Right atrium auricular region (tissue), 2 donors: ENCODE measurements around the gene FAM237B. TPM values are rescaled to one million over a fixed set of nuclear protein-coding genes. Genes with fewer than 3 reads are reported as not detected.
A peak's percentile ranks its signal among the peaks of the same experiment; 100 is the strongest.
"Not testable (repeated sequence)": the region's sequence is repeated elsewhere in the genome, so short reads cannot be mapped to it uniquely, and the experiment has no call there.

ENCODE experiments used
- DNase-seq: peaks from one replicate; pipeline ENCODE4 v3.0.0-alpha.2; 2019; ENCODE audit warnings: low spot score
- H3K27ac ChIP-seq, 2 donors: fragments of 200-600 bp; sonication (generic); 1 replicate in 1 of 2; 2 replicates in 1 of 2; pipeline ENCODE4 v1.5.1; 2016 to 2019
- H3K27me3 ChIP-seq, 2 donors: fragments of 200-600 bp; sonication (generic); one replicate each; pipeline versions ENCODE4 v1.5.1 to v1.6.0; 2017 to 2019
- H3K36me3 ChIP-seq: fragments of 200-600 bp; sonication (generic); one replicate; pipeline ENCODE4 v1.5.1; 2016
- H3K4me1 ChIP-seq, 2 donors: fragments of 200-600 bp; sonication (generic); one replicate each; pipeline versions ENCODE4 v1.5.1 to v1.6.0; 2017 to 2019
- H3K4me3 ChIP-seq, 2 donors: fragments of 200-600 bp; sonication (generic); 1 replicate in 1 of 2; 2 replicates in 1 of 2; pipeline ENCODE4 v1.5.1; 2017 to 2019; ENCODE audit warnings: mild to moderate bottlenecking in 1 of 2, moderate library complexity in 1 of 2
- H3K9me3 ChIP-seq, 2 donors: fragments of 200-600 bp; sonication (generic); one replicate each; pipeline ENCODE4 v1.5.1; 2019
- total RNA-seq, 2 donors: library from RNA; depleted of rRNA; stranded (reverse); fragments of >200 nt; gene quantifications; one replicate each; pipeline ENCODE4 v1.1.0, GENCODE V29; 2016
- TF ChIP-seq, protein P1 (sequence below), 2 donors: fragments of 200-600 bp; sonication (generic); IDR thresholded peaks; one replicate each; pipeline ENCODE4 v1.5.1; 2019; ENCODE audit warnings: antibody characterized with exemption in 2 of 2

Gene FAM237B
- total RNA-seq, 2 donors from 2014 or later, result not detected

DNA sequence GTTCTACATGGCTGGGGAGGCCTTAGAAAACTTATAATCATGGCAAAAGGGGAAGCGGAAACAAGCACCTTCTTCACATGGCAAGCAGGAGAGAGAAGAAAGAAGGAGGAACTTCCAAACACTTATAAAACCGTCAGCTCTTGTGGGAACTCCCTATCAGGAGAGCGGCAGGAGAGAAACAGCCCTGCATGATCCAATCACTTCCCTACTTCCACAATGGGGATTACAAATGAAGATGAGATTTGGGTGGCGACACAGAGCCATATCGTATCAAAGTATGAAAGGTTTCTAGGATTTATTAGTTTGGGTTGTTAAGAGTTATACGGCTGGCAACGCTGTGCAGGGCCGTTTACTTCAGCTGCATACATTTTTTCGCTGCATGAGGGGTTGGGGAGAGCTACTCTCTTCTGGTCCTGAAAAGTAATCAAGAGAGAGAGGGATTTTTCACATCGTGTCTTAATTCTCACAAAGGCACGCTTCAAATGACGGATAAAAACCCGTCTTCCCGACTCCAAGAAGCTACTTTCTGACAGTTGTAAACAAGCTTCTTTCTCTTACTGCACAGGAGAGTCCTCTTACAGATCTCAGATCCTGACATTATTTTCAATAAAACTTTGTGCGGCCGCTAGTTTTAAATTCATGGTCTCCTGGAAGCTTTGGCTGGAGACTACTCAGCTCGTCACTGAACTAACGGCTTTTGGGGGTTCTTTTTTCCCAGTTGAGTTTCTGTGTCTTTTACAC lies 24.7 kb upstream of the FAM237B start:
- TF ChIP-seq, protein P1, sequence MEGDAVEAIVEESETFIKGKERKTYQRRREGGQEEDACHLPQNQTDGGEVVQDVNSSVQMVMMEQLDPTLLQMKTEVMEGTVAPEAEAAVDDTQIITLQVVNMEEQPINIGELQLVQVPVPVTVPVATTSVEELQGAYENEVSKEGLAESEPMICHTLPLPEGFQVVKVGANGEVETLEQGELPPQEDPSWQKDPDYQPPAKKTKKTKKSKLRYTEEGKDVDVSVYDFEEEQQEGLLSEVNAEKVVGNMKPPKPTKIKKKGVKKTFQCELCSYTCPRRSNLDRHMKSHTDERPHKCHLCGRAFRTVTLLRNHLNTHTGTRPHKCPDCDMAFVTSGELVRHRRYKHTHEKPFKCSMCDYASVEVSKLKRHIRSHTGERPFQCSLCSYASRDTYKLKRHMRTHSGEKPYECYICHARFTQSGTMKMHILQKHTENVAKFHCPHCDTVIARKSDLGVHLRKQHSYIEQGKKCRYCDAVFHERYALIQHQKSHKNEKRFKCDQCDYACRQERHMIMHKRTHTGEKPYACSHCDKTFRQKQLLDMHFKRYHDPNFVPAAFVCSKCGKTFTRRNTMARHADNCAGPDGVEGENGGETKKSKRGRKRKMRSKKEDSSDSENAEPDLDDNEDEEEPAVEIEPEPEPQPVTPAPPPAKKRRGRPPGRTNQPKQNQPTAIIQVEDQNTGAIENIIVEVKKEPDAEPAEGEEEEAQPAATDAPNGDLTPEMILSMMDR (IDR thresholded peaks at IDR 0.05), result no peak
- peaks cover 0 to 19% of the 10 kb centered on the region in 2 donors for H3K4me1 ChIP-seq
- peak overlapping the region; percentile 79 to 84 for H3K27ac ChIP-seq
- H3K27me3 ChIP-seq, result no peaks in the 10 kb centered on the region
- peak overlapping the region; percentile 57 to 67 for H3K4me3 ChIP-seq
- no peaks in the 10 kb centered on the region for H3K9me3 ChIP-seq
- DNase-seq, result no peak
- no peaks in the 10 kb centered on the region for H3K36me3 ChIP-seq

- Histone ChIP-seq H3K27me3 (no peaks in the 10 kb centered on the region), H3K4me3 (no peak overlapping the region), H3K9me3 (no peaks in the 10 kb centered on the region), H3K36me3 (no peaks in the 10 kb centered on the region), H3K4me1 (peaks cover 0 to 19% of the 10 kb centered on the region in 2 donors), H3K27ac (no peak overlapping the region)
- TF ChIP-seq, protein P1 (IDR thresholded peaks at IDR 0.05), result no peak
- DNase-seq, result no peak
Measured at GRCh38 chr7:90345016-90345415, 23.9 kb upstream of the FAM237B start.

GRCh38 chr7:90337106-90337505 lies 16.0 kb upstream of the FAM237B start:
- Histone ChIP-seq H3K9me3 (no peaks in the 10 kb centered on the region), H3K4me3 (no peak overlapping the region), H3K27ac (no peak overlapping the region), H3K27me3 (no peaks in the 10 kb centered on the region), H3K36me3 (no peaks in the 10 kb centered on the region), H3K4me1 (no peaks in the 10 kb centered on the region)
- TF ChIP-seq, protein P1 (IDR thresholded peaks at IDR 0.05), result no peak
- no peak for DNase-seq

- H3K4me1 ChIP-seq, H3K9me3 ChIP-seq, H3K36me3 ChIP-seq, H3K27me3 ChIP-seq, DNase-seq, H3K4me3 ChIP-seq, H3K27ac ChIP-seq: not testable (repeated sequence)
Measured at GRCh38 chr7:90334926-90335325, 13.8 kb upstream of the FAM237B start.

- Histone ChIP-seq H3K27ac (no peak overlapping the region), H3K4me3 (no peak overlapping the region), H3K27me3 (no peaks in the 10 kb centered on the region), H3K36me3 (no peaks in the 10 kb centered on the region), H3K9me3 (no peaks in the 10 kb centered on the region), H3K4me1 (no peaks in the 10 kb centered on the region)
- TF ChIP-seq, protein P1 (IDR thresholded peaks at IDR 0.05), result no peak
- no peak for DNase-seq
Measured at GRCh38 chr7:90334193-90334843, 13.2 kb upstream of the FAM237B start.

DNA sequence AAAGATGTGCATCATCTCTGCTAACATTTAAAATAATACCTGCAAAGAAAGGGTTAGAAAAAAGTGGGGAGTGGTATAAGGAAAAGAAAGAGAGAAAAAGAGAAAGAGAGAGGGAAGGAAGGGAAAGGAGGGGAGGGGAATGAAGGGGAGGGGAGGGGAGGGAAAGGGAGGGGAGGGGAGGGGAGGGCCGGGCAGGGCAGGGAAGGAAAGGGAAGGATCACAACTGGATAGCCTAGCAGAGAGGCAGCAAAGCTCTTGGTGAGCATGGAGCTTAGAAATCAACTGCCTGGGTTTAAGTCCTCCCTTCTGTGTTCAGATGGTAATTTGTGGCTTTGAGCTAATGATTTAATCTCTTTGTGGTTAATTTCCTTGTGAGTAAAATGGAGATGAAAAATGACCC lies 5.4 kb upstream of the FAM237B start:
- Histone ChIP-seq H3K36me3 (no peaks in the 10 kb centered on the region), H3K27me3 (no peaks in the 10 kb centered on the region), H3K4me3 (no peak overlapping the region), H3K27ac (no peak overlapping the region), H3K4me1 (no peaks in the 10 kb centered on the region), H3K9me3 (peaks cover 0 to 3% of the 10 kb centered on the region in 2 donors)
- no peak for DNase-seq
- TF ChIP-seq, protein P1 (IDR thresholded peaks at IDR 0.05), result no peak
